ENCODE measurements around the gene KCTD16.

KCTD16 gene

GRCh38 chr5:144304688-144305087 lies 134.0 kb downstream of the KCTD16 start:
- Histone ChIP-seq H3K4me3 (ENCODE audit: insufficient read depth, low read depth, low read length, poor library complexity, severe bottlenecking) (no peak overlapping the region), H3K4me1 (ENCODE audit: control insufficient read depth, insufficient read depth, low read length, poor library complexity, severe bottlenecking) (no peaks in the 10 kb centered on the region), H3K27me3 (replicated peaks; ENCODE audit: control insufficient read depth, insufficient read depth, low read length, poor library complexity, severe bottlenecking) (no peaks in the 10 kb centered on the region), H3K9me3 (ENCODE audit: control insufficient read depth, low read length) (no peaks in the 10 kb centered on the region), H3K27ac (ENCODE audit: insufficient read depth, low read length, poor library complexity, severe bottlenecking) (no peak overlapping the region), H3K36me3 (ENCODE audit: control insufficient read depth, insufficient read depth, low read length) (no peaks in the 10 kb centered on the region)
- no peak for DNase-seq

GRCh38 chr5:144307736-144308135 lies 137.1 kb downstream of the KCTD16 start:
- H3K36me3 ChIP-seq (ENCODE audit: control insufficient read depth, insufficient read depth, low read length), result no peaks in the 10 kb centered on the region
- no peak for DNase-seq
- no peak overlapping the region for H3K27ac ChIP-seq (ENCODE audit: insufficient read depth, low read length, poor library complexity, severe bottlenecking)
- no peaks in the 10 kb centered on the region for H3K27me3 ChIP-seq (replicated peaks; ENCODE audit: control insufficient read depth, insufficient read depth, low read length, poor library complexity, severe bottlenecking)
- H3K4me1 ChIP-seq (ENCODE audit: control insufficient read depth, insufficient read depth, low read length, poor library complexity, severe bottlenecking), result no peaks in the 10 kb centered on the region
- no peaks in the 10 kb centered on the region for H3K9me3 ChIP-seq (ENCODE audit: control insufficient read depth, low read length)
- H3K4me3 ChIP-seq (ENCODE audit: insufficient read depth, low read depth, low read length, poor library complexity, severe bottlenecking), result no peak overlapping the region

- H3K36me3 ChIP-seq (ENCODE audit: control insufficient read depth, insufficient read depth, low read length), result no peaks in the 10 kb centered on the region
- H3K27ac ChIP-seq (ENCODE audit: insufficient read depth, low read length, poor library complexity, severe bottlenecking), result no peak overlapping the region
- H3K4me3 ChIP-seq (ENCODE audit: insufficient read depth, low read depth, low read length, poor library complexity, severe bottlenecking), result no peak overlapping the region
- no peaks in the 10 kb centered on the region for H3K27me3 ChIP-seq (replicated peaks; ENCODE audit: control insufficient read depth, insufficient read depth, low read length, poor library complexity, severe bottlenecking)
- no peaks in the 10 kb centered on the region for H3K4me1 ChIP-seq (ENCODE audit: control insufficient read depth, insufficient read depth, low read length, poor library complexity, severe bottlenecking)
- no peak for DNase-seq
- no peaks in the 10 kb centered on the region for H3K9me3 ChIP-seq (ENCODE audit: control insufficient read depth, low read length)
These were observed 137.5 kb downstream of the KCTD16 start for GRCh38 chr5:144308174-144308573.

GRCh38 chr5:144308906-144309670 lies 138.4 kb downstream of the KCTD16 start:
- no peaks in the 10 kb centered on the region for H3K4me1 ChIP-seq (ENCODE audit: control insufficient read depth, insufficient read depth, low read length, poor library complexity, severe bottlenecking)
- H3K36me3 ChIP-seq (ENCODE audit: control insufficient read depth, insufficient read depth, low read length), result no peaks in the 10 kb centered on the region
- H3K27ac ChIP-seq (ENCODE audit: insufficient read depth, low read length, poor library complexity, severe bottlenecking), result no peak overlapping the region
- no peaks in the 10 kb centered on the region for H3K27me3 ChIP-seq (replicated peaks; ENCODE audit: control insufficient read depth, insufficient read depth, low read length, poor library complexity, severe bottlenecking)
- H3K9me3 ChIP-seq (ENCODE audit: control insufficient read depth, low read length), result no peaks in the 10 kb centered on the region
- DNase-seq, result no peak
- no peak overlapping the region for H3K4me3 ChIP-seq (ENCODE audit: insufficient read depth, low read depth, low read length, poor library complexity, severe bottlenecking)

GRCh38 chr5:144310621-144311020 lies 139.9 kb downstream of the KCTD16 start:
- Histone ChIP-seq H3K4me3 (ENCODE audit: insufficient read depth, low read depth, low read length, poor library complexity, severe bottlenecking) (no peak overlapping the region), H3K27me3 (replicated peaks; ENCODE audit: control insufficient read depth, insufficient read depth, low read length, poor library complexity, severe bottlenecking) (no peaks in the 10 kb centered on the region), H3K36me3 (ENCODE audit: control insufficient read depth, insufficient read depth, low read length) (no peaks in the 10 kb centered on the region), H3K9me3 (ENCODE audit: control insufficient read depth, low read length) (no peaks in the 10 kb centered on the region), H3K27ac (ENCODE audit: insufficient read depth, low read length, poor library complexity, severe bottlenecking) (no peak overlapping the region), H3K4me1 (ENCODE audit: control insufficient read depth, insufficient read depth, low read length, poor library complexity, severe bottlenecking) (no peaks in the 10 kb centered on the region)
- no peak for DNase-seq

- H3K4me3 ChIP-seq (ENCODE audit: insufficient read depth, low read depth, low read length, poor library complexity, severe bottlenecking), result no peak overlapping the region
- no peaks in the 10 kb centered on the region for H3K9me3 ChIP-seq (ENCODE audit: control insufficient read depth, low read length)
- no peak overlapping the region for H3K27ac ChIP-seq (ENCODE audit: insufficient read depth, low read length, poor library complexity, severe bottlenecking)
- no peak for DNase-seq
- no peaks in the 10 kb centered on the region for H3K36me3 ChIP-seq (ENCODE audit: control insufficient read depth, insufficient read depth, low read length)
- no peaks in the 10 kb centered on the region for H3K4me1 ChIP-seq (ENCODE audit: control insufficient read depth, insufficient read depth, low read length, poor library complexity, severe bottlenecking)
- no peaks in the 10 kb centered on the region for H3K27me3 ChIP-seq (replicated peaks; ENCODE audit: control insufficient read depth, insufficient read depth, low read length, poor library complexity, severe bottlenecking)
These were observed 142.6 kb downstream of the KCTD16 start for GRCh38 chr5:144313147-144313726.

- no peaks in the 10 kb centered on the region for H3K4me1 ChIP-seq (ENCODE audit: control insufficient read depth, insufficient read depth, low read length, poor library complexity, severe bottlenecking)
- H3K4me3 ChIP-seq (ENCODE audit: insufficient read depth, low read depth, low read length, poor library complexity, severe bottlenecking), result no peak overlapping the region
- DNase-seq, result no peak
- H3K27me3 ChIP-seq (replicated peaks; ENCODE audit: control insufficient read depth, insufficient read depth, low read length, poor library complexity, severe bottlenecking), result no peaks in the 10 kb centered on the region
- no peaks in the 10 kb centered on the region for H3K36me3 ChIP-seq (ENCODE audit: control insufficient read depth, insufficient read depth, low read length)
- no peak overlapping the region for H3K27ac ChIP-seq (ENCODE audit: insufficient read depth, low read length, poor library complexity, severe bottlenecking)
- no peaks in the 10 kb centered on the region for H3K9me3 ChIP-seq (ENCODE audit: control insufficient read depth, low read length)
These were observed 144.4 kb downstream of the KCTD16 start for GRCh38 chr5:144315026-144315425.

DNA sequence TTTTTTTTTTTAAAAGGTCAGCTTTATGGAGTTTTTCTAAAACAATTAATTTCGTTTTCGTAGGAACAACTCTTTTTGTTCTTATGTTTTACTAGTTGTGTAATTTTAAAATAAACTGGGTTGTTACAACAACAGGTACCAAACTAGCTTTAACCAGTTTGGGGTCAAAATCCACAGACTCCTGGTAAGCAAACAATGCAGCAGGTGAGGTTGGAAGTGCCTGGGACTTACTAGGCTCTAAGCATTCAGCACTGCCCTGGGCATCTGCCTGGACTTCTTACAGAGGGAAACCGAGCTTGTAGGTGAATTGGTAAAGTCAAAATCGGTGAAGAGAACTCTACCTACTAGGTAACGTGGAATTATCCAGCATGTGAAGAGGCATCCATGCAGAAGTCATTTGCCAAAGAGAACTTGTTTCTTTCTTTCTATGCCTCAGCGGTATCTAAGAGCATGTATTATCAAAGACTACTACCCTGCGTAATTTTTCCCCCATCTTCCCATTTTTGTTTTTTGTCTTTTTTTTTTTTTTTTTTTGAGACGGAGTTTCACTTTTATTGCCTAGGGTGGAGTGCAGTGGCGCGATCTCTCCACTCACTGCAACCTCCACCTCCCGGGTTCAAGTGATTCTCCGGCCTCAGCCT lies 145.4 kb downstream of the KCTD16 start:
- DNase-seq, result no peak
- no peaks in the 10 kb centered on the region for H3K9me3 ChIP-seq (ENCODE audit: control insufficient read depth, low read length)
- no peak overlapping the region for H3K4me3 ChIP-seq (ENCODE audit: insufficient read depth, low read depth, low read length, poor library complexity, severe bottlenecking)
- no peaks in the 10 kb centered on the region for H3K27me3 ChIP-seq (replicated peaks; ENCODE audit: control insufficient read depth, insufficient read depth, low read length, poor library complexity, severe bottlenecking)
- H3K27ac ChIP-seq (ENCODE audit: insufficient read depth, low read length, poor library complexity, severe bottlenecking), result no peak overlapping the region
- no peaks in the 10 kb centered on the region for H3K36me3 ChIP-seq (ENCODE audit: control insufficient read depth, insufficient read depth, low read length)
- H3K4me1 ChIP-seq (ENCODE audit: control insufficient read depth, insufficient read depth, low read length, poor library complexity, severe bottlenecking), result no peaks in the 10 kb centered on the region

GRCh38 chr5:144318011-144318410 lies 147.3 kb downstream of the KCTD16 start:
- no peaks in the 10 kb centered on the region for H3K4me1 ChIP-seq (ENCODE audit: control insufficient read depth, insufficient read depth, low read length, poor library complexity, severe bottlenecking)
- no peak overlapping the region for H3K27ac ChIP-seq (ENCODE audit: insufficient read depth, low read length, poor library complexity, severe bottlenecking)
- no peaks in the 10 kb centered on the region for H3K9me3 ChIP-seq (ENCODE audit: control insufficient read depth, low read length)
- H3K4me3 ChIP-seq (ENCODE audit: insufficient read depth, low read depth, low read length, poor library complexity, severe bottlenecking), result no peak overlapping the region
- H3K27me3 ChIP-seq (replicated peaks; ENCODE audit: control insufficient read depth, insufficient read depth, low read length, poor library complexity, severe bottlenecking), result no peaks in the 10 kb centered on the region
- DNase-seq, result no peak
- no peaks in the 10 kb centered on the region for H3K36me3 ChIP-seq (ENCODE audit: control insufficient read depth, insufficient read depth, low read length)

- Histone ChIP-seq H3K27ac (ENCODE audit: insufficient read depth, low read length, poor library complexity, severe bottlenecking) (no peak overlapping the region), H3K36me3 (ENCODE audit: control insufficient read depth, insufficient read depth, low read length) (no peaks in the 10 kb centered on the region), H3K4me3 (ENCODE audit: insufficient read depth, low read depth, low read length, poor library complexity, severe bottlenecking) (no peak overlapping the region), H3K9me3 (ENCODE audit: control insufficient read depth, low read length) (no peaks in the 10 kb centered on the region), H3K4me1 (ENCODE audit: control insufficient read depth, insufficient read depth, low read length, poor library complexity, severe bottlenecking) (no peaks in the 10 kb centered on the region), H3K27me3 (replicated peaks; ENCODE audit: control insufficient read depth, insufficient read depth, low read length, poor library complexity, severe bottlenecking) (no peaks in the 10 kb centered on the region)
- DNase-seq, result no peak
These were observed 147.8 kb downstream of the KCTD16 start for GRCh38 chr5:144318460-144318859.
